GM19328 (cell line): ENCODE measurements around the gene WFS1.

Experiments used
- ATAC-seq: cut with Tn5 transposase; IDR thresholded peaks from one replicate; pipeline ENCODE4 v1.9.1; 2021; ENCODE audit warnings: mild to moderate bottlenecking, moderate library complexity; ENCODE audit not compliant: unreplicated experiment

The WFS1 gene, protein sequence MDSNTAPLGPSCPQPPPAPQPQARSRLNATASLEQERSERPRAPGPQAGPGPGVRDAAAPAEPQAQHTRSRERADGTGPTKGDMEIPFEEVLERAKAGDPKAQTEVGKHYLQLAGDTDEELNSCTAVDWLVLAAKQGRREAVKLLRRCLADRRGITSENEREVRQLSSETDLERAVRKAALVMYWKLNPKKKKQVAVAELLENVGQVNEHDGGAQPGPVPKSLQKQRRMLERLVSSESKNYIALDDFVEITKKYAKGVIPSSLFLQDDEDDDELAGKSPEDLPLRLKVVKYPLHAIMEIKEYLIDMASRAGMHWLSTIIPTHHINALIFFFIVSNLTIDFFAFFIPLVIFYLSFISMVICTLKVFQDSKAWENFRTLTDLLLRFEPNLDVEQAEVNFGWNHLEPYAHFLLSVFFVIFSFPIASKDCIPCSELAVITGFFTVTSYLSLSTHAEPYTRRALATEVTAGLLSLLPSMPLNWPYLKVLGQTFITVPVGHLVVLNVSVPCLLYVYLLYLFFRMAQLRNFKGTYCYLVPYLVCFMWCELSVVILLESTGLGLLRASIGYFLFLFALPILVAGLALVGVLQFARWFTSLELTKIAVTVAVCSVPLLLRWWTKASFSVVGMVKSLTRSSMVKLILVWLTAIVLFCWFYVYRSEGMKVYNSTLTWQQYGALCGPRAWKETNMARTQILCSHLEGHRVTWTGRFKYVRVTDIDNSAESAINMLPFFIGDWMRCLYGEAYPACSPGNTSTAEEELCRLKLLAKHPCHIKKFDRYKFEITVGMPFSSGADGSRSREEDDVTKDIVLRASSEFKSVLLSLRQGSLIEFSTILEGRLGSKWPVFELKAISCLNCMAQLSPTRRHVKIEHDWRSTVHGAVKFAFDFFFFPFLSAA

DNA sequence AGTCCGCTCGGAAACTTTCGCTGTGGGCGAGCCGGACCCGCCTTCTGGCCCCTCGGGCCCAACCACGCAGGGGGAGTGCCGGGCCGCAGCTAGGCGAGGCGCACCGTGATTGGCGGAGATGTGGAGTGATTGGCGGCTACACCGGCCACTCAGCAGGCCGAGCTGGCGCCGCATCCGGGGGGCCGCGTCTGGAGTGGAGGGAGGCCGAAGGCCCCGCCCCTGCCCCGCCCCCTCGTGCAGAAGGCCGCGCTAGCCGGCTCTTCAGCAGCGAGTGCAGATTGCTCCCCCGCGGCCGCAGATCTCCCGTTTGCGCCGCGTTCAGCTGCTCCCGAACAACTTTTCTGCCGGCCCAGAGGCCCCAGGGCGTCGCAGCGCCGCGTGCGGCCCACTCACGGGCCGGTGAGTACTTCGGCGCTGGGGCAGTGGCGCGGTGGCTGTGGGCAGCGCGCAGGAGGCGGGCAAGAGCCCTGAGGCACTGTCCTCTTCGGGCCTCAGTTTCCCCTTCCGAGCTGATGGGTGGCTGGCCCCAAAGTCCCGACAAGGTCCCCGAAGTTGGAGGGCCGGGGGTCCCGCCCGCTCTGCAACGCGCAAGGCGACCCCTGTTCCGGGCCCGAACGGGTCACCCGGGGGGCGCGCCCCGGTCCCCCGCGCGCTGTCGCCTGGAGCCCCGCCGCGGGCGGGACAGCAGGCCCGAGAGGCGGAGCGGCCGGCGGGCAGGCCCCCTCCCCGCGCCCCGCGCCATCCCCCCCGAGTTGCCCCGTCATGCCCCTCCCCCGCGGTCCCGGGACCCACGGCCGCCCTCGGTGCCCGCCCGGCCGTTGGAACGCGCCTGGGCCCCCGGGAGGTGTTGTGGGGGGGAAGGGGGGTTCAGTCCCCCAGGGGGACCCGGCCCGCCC is at the start of gene WFS1:
Gene WFS1 (plus strand): TSS at position 235 of the 896 bp plus-strand sequence. CDS start 7,606 bp downstream, outside the sequence.
- peak; percentile 100 for ATAC-seq

DNA sequence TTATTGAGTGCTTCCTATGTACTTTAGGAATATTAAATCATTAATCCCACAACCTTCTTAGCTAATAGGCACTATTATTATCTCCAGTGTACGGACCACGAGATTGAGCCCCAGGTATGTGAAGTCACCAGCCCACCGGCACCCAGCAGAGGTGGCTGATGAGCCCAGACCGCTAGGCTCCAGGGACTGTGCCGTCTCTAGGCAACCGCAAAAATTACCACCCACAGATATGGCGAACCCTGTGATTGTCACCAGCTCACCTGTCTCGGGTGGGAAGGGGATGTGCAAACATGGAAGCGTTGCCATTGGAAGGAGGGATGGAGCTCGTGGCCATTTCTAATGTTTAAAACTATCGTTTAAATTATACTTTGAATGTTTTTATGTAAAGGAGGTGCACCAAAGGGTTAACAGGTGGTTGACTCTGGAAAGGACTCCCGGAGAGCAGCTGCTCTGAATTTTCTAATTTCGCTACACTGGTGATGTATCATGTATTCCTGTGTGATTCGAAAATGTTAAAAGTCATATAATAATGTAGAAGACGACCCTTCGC is 48.3 kb upstream of the WFS1 start:
- no peak for ATAC-seq

DNA sequence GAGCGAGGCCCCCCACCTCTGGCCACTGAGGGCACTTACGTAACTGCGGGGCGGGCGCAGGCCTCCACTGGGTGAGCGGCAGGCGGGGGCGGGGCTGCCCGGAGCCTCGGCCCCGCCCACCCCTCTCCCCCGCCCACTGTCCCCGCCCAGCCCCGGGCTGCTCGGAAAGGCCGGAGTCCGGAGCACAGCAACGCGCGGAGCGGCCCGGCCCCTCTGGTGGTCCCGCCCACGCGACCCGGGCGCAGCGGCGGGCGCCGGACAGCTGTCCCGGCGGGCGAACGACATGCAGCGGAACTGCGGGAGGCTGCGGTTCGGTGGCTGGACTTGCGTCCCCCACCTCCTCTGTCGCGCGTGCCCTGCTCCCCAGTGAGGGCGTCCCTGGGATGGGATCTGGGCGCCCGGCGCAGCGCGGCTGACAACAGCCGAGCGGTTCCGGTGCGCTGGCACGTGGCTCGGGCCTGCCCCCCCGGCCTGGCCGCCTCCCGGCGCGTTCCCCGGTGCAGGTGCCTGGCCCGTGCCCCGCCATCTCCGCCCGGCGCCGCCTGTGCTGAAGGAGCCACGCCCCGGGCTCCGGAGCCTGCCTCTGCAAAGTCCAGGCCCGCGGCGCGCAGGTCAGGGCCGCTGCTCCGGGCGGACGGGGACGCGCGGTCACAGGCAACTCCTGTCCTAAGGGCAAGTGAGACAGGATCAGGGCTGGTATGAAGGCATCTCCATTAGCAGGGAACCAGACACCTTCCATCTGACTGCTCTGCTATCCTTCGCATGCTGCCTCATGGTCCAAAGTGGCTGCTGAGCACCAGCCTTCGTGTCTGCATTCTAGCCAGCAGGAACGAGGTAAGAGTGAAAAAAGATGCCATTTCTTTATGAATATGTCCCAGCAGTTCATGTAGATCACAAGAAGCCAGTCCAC is 47.5 kb upstream of the WFS1 start:
- ATAC-seq: no peak

DNA sequence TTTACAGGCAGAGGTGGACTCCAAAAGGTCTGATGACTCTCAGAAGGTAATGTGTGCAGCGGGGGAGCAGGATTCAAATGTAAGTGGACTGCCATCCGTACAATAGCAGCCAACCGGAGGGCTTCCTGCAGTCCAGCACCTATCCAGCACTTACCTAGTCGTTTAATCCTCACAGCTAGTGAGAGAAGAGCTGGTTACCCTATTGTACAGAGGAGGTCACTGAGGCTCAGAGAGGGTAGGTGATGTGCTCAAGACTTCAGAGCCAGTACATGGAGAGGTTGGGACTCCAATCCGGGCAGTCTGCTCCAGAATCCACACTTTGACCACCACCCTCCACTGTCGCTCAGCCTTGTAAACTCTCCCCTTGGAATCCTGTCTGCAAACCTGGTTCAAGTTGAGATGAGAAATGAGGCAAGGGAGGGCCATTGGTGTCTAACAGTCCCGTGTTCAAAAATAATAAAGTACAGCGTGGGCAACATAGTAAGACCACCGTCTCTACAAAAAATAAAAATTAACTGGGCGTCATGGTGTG is 46.8 kb upstream of the WFS1 start:
- ATAC-seq: no peak

DNA sequence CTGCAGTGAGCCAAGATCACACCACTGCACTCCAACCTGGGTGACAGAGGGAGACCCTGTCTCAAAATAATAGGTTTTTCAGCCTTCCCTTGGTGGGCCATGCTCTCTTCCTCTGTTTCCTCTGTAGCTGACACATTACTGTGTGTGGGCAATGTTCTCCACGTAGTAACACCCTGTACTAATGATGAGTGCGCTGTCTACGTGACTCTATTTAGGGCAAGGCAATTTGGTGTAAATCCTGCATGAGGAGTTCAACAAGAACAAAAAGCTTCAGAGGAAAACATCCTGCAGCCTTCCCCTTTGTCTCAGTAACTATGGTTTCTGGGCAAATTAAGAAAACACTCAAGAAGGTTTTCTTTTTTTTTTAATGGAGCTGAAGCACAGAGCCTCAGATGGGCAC is 44.9 kb upstream of the WFS1 start:
- no peak for ATAC-seq

DNA sequence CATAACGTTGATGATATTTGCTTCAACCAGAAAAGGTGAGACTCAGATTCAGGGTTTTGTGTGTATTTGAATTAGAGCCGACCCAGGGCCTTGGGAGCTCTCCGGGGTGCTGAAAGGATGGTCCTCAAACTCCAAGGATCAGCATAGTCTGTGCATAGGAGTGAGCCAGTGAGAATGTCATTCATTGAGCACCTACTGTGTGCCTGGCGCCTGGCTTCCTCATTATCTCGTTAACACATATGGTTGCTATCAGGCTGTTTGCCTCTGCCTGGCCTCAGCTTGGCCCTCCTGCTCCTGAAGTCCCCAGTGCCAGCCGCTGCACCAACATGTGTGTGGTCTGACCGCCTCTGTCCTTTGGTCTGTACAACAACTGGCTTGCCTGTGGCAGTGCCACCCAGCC is 44.2 kb upstream of the WFS1 start:
- no peak for ATAC-seq

DNA sequence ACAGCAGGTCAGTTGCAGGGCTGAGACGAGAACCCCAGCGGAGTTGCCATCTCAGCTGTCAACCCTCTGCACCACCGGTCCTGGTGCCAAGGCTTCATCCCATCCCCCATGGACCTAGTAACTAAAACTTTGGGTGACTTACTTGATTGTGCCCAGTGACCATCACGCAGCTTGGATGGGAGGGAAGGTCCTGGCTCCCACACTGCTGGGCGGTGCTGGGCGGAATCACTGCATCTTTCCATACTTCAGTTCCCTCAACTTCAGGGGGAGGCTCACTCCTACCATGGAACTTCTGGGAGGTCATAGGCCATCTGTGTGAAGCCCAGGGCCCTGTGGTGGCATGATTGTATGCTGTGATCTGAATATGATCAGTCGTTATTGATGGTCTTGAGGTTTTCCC is 43.1 kb upstream of the WFS1 start:
- no peak for ATAC-seq

DNA sequence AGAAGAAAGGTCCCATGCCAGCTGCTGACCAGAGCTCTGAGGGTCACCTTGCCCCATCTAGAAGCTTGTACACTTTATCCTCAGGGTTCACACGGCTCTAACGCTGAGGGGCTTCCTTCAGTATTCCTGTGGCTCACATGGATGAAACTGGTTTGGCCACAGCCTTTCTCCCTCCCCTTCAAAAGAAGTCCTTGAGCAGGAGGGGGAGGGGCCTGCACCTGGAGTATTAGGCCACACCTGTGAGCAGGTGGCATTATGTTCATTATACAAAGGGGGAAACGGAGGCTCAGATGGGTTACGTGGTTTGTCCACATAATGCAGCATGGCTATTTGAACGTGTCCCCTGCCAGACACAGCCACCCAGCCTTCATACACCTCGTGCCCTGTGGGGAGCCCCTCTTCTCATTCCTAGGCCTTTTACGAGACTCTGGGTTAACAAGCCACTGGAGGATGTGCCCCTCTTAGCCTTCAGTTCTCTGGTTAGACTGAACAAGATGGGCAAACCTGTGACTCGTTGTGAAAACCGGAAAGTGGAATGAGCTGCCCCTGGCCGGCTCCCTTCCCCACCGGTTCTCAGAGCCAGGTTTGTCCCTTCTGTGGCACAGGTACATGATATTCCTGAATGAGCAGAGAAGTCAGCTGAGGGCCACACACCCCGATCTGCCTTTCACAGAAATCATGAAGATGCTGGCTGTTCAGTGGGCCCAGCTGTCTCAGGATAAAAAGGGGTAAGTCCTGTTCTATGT is 42.1 kb upstream of the WFS1 start:
- no peak for ATAC-seq

DNA sequence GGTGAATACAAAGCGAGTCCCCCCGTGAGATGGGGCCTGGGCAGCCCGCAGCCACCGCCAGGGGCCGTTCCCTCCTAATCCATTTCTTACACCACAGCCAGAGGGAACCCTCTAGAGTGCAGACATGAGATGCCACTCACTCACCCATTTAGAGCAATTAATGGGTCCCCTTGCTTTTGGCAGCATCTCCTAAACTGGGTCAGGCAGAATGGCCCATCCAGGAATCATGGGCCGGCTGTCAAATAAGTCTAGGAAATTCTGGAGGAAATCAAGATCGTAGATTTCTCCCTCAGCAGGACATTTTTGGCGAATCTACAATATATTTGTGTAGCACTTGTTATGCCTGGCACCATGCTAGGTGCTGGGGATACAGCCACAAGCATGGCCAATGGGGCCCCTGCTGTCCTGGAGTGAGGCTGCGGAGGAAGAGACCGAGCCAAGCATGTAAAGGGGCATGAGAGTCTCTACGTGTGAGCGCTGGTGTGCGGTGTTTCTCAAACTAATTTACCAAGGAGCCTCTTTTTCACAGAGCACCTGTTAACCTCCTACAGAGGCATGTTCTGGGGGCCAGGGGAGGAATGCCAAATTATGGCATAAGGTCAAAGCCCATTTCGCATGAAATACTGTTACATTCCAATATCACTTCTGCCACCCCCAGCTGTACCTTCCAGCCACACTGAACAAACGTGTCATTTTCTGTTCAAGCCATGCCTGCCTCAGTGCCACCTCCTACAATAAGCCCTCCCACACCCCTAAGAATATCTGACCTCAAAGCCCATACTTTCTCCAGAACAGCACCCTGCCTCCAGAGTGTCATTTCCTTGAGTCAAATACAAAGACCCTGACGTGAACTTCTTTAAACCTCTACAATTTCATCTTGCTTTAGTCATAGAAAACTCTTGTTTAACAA is 41.2 kb upstream of the WFS1 start:
- ATAC-seq: no peak

DNA sequence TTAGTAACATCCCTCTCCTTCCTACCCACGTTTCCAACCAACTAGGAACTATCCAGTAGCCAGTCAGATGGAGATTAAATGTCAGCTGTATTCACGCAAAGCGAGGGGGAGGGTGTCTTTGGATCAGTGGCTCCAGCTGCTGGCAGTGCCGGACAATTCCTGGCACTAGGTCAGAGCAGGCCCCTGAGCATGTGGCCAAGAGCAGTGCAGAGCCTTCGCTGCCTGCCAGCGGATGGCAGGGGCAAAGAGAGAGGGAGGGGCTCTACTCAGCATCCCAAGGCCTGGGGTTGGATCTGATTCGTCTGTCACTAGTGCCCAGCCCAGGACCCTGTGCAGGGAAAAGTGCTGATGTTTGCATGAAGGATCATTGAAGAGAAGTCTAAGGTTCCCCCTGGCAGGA is 40.6 kb upstream of the WFS1 start:
- no peak for ATAC-seq

DNA sequence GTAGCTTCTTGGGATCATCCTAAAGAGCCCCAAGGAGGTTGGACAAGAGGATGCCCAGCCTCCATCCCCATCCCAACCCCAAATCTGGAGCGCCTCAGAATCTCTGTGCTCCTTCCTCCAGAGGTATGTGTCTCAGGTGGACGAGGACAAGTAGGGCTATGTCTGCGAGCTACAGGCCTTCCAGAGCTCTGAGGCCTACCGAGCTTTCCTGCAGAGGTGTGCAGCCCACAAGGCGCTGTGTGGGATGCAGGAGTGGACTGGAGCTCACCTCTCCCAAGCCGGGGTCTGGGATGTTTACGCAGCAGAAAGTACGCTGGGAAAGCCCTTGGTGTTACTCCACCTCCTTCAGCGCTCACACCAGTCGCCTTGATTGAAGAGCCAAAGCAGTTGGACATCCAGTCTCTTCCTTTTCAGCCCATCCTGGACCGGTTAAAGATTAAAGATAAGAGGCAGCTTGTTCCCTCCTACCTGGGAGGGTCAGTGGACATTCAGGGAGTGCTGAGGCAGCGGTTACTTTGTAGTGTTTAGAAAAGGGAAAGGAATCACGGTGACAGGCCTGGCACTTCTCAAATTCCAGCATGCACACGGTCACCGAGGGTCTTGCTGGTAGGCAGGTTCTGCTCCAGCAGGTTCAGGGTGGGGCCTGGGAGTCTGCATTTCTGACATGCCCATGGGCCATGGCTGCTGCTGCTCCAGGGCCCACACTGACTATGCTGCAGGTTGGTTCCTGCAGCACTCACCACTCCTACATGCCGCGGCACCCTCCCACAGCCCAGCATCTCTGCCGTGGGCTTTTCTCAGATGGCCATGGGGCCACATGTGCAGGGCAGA is 39.8 kb upstream of the WFS1 start:
- no peak for ATAC-seq

DNA sequence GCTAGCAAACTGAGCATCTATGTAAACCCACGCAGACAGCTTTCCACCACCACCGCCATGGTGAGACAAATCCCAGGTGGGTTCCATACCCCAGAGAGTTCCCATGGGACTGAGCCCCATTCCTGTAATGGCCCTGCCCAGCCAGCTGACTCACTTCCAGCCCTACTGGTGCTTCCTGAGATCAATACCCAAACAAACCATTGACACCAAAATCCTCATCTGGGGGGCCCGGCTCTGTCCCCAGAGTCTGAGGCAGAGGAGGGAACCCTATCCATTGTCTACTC is 39.2 kb upstream of the WFS1 start:
- ATAC-seq: no peak

DNA sequence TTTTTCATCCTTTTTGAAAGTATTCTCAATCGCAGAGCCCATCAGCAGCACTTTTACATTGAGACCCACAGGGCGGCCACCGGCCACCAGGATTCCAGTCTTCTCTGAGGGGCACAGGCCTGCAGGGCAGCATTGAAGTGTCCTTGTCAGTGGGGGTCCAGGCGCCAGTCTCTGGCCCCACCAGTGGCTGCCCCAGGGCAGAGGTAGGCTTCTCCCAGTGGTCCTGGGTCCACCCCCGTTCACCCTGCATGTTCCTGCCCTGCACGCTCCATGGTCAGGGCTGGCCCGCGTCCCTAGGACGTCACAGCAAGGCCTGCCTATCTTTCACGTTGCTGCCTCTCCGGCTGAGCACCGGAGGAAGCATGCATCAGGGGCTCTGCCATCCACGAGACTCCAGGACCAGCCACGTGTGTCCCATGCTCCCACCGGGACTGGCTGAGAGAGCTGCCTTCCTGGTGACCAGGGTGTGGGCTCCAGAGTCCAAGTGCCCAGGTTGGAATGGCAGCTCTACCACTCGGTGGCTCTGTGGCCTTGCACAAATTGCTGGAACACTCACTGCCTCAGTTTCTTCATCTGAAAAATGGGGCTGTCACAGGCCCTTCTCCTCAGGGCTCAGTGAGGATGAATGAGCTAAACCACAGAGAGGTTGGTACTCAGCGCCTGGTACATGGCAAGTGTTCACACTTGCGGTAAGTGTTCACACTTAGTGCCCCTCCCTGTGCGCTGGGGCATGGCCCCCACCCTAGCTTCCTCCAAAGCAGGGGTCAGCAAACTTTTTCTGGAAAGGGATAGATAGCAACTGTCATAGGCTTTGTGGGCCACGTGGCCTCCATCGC is 38.6 kb upstream of the WFS1 start:
- no peak for ATAC-seq

DNA sequence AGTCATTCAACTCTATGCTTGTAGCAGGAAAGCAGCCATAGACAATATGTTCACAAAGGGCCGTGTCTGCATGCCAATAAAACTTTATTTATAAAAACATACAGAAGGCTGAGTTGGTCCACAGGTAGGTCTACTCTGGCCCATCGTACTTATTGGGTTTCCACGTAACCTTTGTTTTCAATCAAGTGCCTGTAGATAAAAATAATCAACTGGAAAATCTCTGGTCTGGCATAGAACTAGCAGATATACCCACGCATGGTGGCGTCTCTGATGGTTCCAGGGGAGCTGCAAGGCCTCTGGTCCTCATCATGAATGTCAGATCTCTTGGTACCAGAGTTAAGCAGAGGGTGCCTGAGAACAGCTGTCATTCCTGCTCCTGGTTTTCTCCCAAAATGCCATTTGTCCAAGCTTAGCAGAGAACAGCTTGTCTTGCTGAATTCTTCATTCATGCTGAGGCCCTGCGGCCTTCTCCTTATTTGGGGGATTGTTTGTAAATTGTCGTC is 37.9 kb upstream of the WFS1 start:
- no peak for ATAC-seq

DNA sequence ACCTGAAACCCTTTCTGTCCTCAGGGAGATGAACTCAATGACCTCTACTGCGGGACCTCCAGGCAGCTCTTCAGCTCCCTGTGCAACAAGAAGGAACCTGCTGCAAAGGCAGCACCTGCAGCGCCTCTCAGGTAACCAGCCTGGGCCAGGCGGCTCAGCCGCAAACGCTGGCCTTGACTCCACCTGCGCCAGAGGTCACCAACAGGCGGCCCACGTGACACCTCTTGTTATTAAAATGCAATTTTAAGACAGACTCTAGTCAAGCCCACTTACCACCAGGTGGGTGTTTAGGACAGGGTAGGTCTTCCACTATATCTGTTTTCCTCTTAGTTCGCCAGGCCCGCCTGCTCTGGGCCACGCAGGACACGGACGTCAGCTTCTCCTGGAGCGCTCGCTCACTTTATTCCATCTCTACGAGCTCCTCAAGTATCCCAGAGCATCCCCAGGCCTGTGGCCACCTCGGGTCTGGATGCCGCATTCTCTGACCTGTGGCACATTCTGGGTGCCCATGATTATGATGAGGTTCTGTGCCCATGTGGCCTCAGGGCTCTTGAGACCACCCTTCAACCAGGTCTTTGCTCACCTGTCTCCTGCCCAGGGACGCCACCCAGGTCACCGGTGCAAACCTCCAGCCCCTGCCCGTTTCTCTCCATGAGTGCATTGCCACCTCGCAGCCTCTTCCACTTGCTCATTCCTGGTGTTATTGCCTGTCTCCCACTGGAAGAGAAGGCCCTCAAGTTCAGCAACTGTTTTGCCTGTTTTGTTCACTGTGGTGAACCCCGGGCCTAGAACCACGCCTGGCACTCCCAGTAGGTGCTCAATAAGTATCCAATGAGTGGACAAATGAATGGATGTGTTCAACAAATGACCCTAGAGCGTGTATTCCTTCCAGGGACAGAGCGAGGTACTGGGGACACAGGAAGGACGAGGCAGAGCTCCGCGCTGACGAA is 36.5 kb upstream of the WFS1 start:
- no peak for ATAC-seq
